Stimulated activated CD8-positive, alpha-beta memory T cell treated with anti-CD3 and anti-CD28 coated beads, Interleukin-15, amount 100 ng/mL, for 48 hours (primary cell): Measurements from ENCODE around the gene SPIB.
A peak's percentile ranks its signal among the peaks of the same experiment; 100 is the strongest.
"Not testable (repeated sequence)": the region's sequence is repeated elsewhere in the genome, so short reads cannot be mapped to it uniquely, and the experiment has no call there.

Experiments
- DNase-seq, 2 donors: peaks; one replicate each; pipeline ENCODE4 v3.0.0-alpha.2; 2020; ENCODE audit warnings: low read depth in 2 of 2

SPIB gene

GRCh38 chr19:50468818-50469217 lies 50.1 kb downstream of the SPIB start:
- DNase-seq, result no peak

GRCh38 chr19:50473336-50473735 lies 54.6 kb downstream of the SPIB start:
- DNase-seq, result not testable (repeated sequence)

- no peak for DNase-seq
These were observed 56.4 kb downstream of the SPIB start for GRCh38 chr19:50475101-50475568.

- no peak for DNase-seq
These were observed 57.0 kb downstream of the SPIB start for GRCh38 chr19:50475736-50476223.

GRCh38 chr19:50476224-50476906 lies 57.6 kb downstream of the SPIB start, which contains the start of the genes EMC10 and GARIN5A:
Gene EMC10, plus strand, starts transcription at chr19:50476507. Its CDS starts 38 bp downstream, at chr19:50476545.
Gene GARIN5A, minus strand, starts transcription at chr19:50476848. Its CDS starts 460 bp downstream, at chr19:50476388.
- peak; percentile 94 to 95 for DNase-seq

GRCh38 chr19:50476907-50477238 lies 58.1 kb downstream of the SPIB start:
- DNase-seq, result no peak

GRCh38 chr19:50477751-50478515 lies 59.2 kb downstream of the SPIB start:
- no peak for DNase-seq

- no peak for DNase-seq
These were observed 60.4 kb downstream of the SPIB start for GRCh38 chr19:50478901-50479715.

- no peak for DNase-seq
These were observed 61.1 kb downstream of the SPIB start for GRCh38 chr19:50479761-50480251.

GRCh38 chr19:50480281-50481111 lies 61.8 kb downstream of the SPIB start:
- no peak for DNase-seq
